B cell (primary cell): ENCODE results near the gene CCDC9B. TPM values are rescaled to one million over a fixed set of nuclear protein-coding genes. Genes with fewer than 3 reads are reported as not detected.

ENCODE experiments used
- ATAC-seq: fragments of 200-7000 bp; cut with Tn5 transposase; one replicate; pipeline ENCODE4 v1.10.0; 2021; ENCODE audit warnings: low read depth, mild to moderate bottlenecking, moderate number of reproducible peaks, moderate library complexity
- CTCF ChIA-PET: fragments of 350-600 bp; sonication (Branson Sonifier 250); formaldehyde crosslinking; loops from one replicate; lab custom pipeline; 2021; ENCODE audit warnings: antibody characterized with exemption, inconsistent platforms; lab: Charles Lee
- POLR2A ChIA-PET: fragments of 350-600 bp; sonication (Branson Sonifier 250); formaldehyde crosslinking; loops from one replicate; lab custom pipeline; 2021; ENCODE audit warnings: antibody characterized with exemption; lab: Charles Lee
- DNase-seq: peaks from one replicate; pipeline ENCODE4 v3.0.0; 2013
- H2AFZ ChIP-seq: 2 replicates; pipeline ENCODE4 v1.6.1; 2012; ENCODE audit warnings: mild to moderate bottlenecking, low read depth, low read length; ENCODE audit not compliant: insufficient read depth, poor library complexity, severe bottlenecking
- H3K27ac ChIP-seq, 2 donors: 1 replicate in 1 of 2; 2 replicates in 1 of 2; pipeline ENCODE4 v1.5.1; 2012 to 2013; ENCODE audit warnings: low read length in 2 of 2, mild to moderate bottlenecking in 2 of 2, moderate library complexity in 1 of 2
- H3K27me3 ChIP-seq, 4 experiments: fragments of 200-600 bp in 1 of 4; sonication (generic) in 1 of 4; replicated peaks in 1 of 4; 1 replicate in 2 of 4; 2 replicates in 2 of 4; pipeline versions ENCODE4 v1.6.1 to v1.7.0; 2013 to 2016; ENCODE audit warnings: low read length in 3 of 4, mild to moderate bottlenecking in 2 of 4, mixed read lengths in 1 of 4, moderate library complexity in 1 of 4; ENCODE audit not compliant: insufficient read depth in 4 of 4, control insufficient read depth in 3 of 4; ENCODE audit errors: control extremely low read depth in 1 of 4
- H3K36me3 ChIP-seq, 2 experiments: replicated peaks in 1 of 2; 1 replicate in 1 of 2; 2 replicates in 1 of 2; pipeline versions ENCODE4 v1.6.1 to v1.7.1; 2013; ENCODE audit warnings: low read length in 1 of 2; ENCODE audit not compliant: insufficient read depth in 2 of 2, control insufficient read depth in 1 of 2; ENCODE audit errors: control extremely low read depth in 1 of 2, extremely low read depth in 1 of 2
- H3K4me1 ChIP-seq, 2 donors: fragments of 200-600 bp in 1 of 2; sonication (generic) in 1 of 2; 1 replicate in 1 of 2; 2 replicates in 1 of 2; pipeline versions ENCODE4 v1.5.1 to v1.6.1; 2013 to 2017; ENCODE audit warnings: low read length in 2 of 2; ENCODE audit not compliant: control insufficient read depth in 2 of 2, insufficient read depth in 2 of 2
- H3K4me2 ChIP-seq: replicated peaks from 2 replicates; pipeline ENCODE3; 2012; ENCODE audit warnings: mild to moderate bottlenecking, low read depth, low read length; ENCODE audit not compliant: poor library complexity, severe bottlenecking
- H3K4me3 ChIP-seq, 5 experiments: fragments of 200-600 bp in 1 of 5; sonication (generic) in 1 of 5; 1 replicate in 3 of 5; 2 replicates in 2 of 5; pipeline versions ENCODE4 v1.5.1 to v1.7.0; 2011 to 2016; ENCODE audit warnings: low read length in 4 of 5, mild to moderate bottlenecking in 4 of 5, low read depth in 2 of 5, control low read depth in 1 of 5, moderate library complexity in 1 of 5; ENCODE audit not compliant: insufficient read depth in 1 of 5; ENCODE audit errors: control extremely low read depth in 1 of 5, extremely low read depth in 1 of 5
- H3K79me2 ChIP-seq: fragments of 200-600 bp; sonication (generic); one replicate; pipeline ENCODE4 v1.6.0; 2016; ENCODE audit warnings: low read length; ENCODE audit not compliant: control insufficient read depth, insufficient read depth
- H3K9ac ChIP-seq: fragments of 200-600 bp; sonication (generic); 2 replicates; pipeline ENCODE4 v1.6.1; 2017; ENCODE audit warnings: mild to moderate bottlenecking, low read length, moderate library complexity
- H3K9me3 ChIP-seq, 3 donors: one replicate each; pipeline versions ENCODE4 v1.6.1 to v1.7.1; 2013; ENCODE audit warnings: low read length in 2 of 3; ENCODE audit not compliant: control insufficient read depth in 2 of 3, insufficient read depth in 1 of 3; ENCODE audit errors: control extremely low read depth in 1 of 3
- H4K20me1 ChIP-seq: 2 replicates; pipeline ENCODE4 v1.6.0; 2012; ENCODE audit warnings: mild to moderate bottlenecking, low read length; ENCODE audit not compliant: insufficient read depth, control insufficient read depth, poor library complexity, severe bottlenecking
- H3K27ac Mint-ChIP-seq: one replicate; pipeline ENCODE4 v1.8.0; 2021; ENCODE audit warnings: mixed read lengths
- H3K27me3 Mint-ChIP-seq: one replicate; pipeline ENCODE4 v1.8.0; 2021; ENCODE audit warnings: mixed read lengths
- H3K4me1 Mint-ChIP-seq: one replicate; pipeline ENCODE4 v1.8.0; 2021; ENCODE audit warnings: mixed read lengths
- H3K4me3 Mint-ChIP-seq: one replicate; pipeline ENCODE4 v1.8.0; 2021; ENCODE audit warnings: mixed read lengths
- H3K9me3 Mint-ChIP-seq: one replicate; pipeline ENCODE4 v1.8.0; 2022; ENCODE audit warnings: mixed read lengths; ENCODE audit not compliant: insufficient read depth
- CTCF ChIP-seq: fragments of 200-600 bp; IDR thresholded peaks from one replicate; pipeline ENCODE4 v1.8.0; 2022; ENCODE audit warnings: antibody characterized with exemption, mild to moderate bottlenecking
- EZH2 ChIP-seq: IDR thresholded peaks from 2 replicates; pipeline ENCODE4 v1.6.1; 2012; ENCODE audit warnings: borderline replicate concordance, low read depth, mild to moderate bottlenecking, moderate library complexity, low read length; ENCODE audit not compliant: insufficient read depth, poor library complexity, severe bottlenecking
- WGBS: methylation state at CpG from one replicate; pipeline ENCODE4 v1.1.5; 2013; ENCODE audit warnings: missing lambda C conversion rate; ENCODE audit not compliant: insufficient coverage; 5-methylcytosine and 5-hydroxymethylcytosine counted together
- intact Hi-C: fragments of 100-400 bp; cut with micrococcal nuclease; formaldehyde crosslinking; loops from one replicate; pipeline ENCODE4 v1.10.0; 2022
- polyA plus RNA-seq: library from polyadenylated mRNA; depleted of rRNA; stranded (reverse); fragments of >200 nt; gene quantifications from 2 replicates; pipeline ENCODE4 v1.2.3, GENCODE V29; 2012
- total RNA-seq, 2 donors: library from RNA; stranded (reverse); fragments of 120-200 nt in 1 of 2; gene quantifications; 1 replicate in 1 of 2; 2 replicates in 1 of 2; pipeline versions ENCODE4 v1.2.3 to v1.2.4, GENCODE V29; 2013 to 2022

The CCDC9B gene
- total and polyA plus RNA-seq, 2 donors (not counting 1 experiment from before 2014, with no cell fraction given) = 1.6 to 2.4 TPM

GRCh38 chr15:40301467-40302179 lies 39.1 kb downstream of the CCDC9B start:
- Mint-ChIP-seq H3K4me3 (no peak overlapping the region), H3K9me3 (peaks cover 6% of the 10 kb centered on the region), H3K27ac (no peak overlapping the region), H3K4me1 (peaks cover 15% of the 10 kb centered on the region), H3K27me3 (no peaks in the 10 kb centered on the region)
- Histone ChIP-seq H3K27me3 (no peaks in the 10 kb centered on the region), H3K4me2 (no peak overlapping the region), H3K36me3 (peaks cover 0 to 65% of the 10 kb centered on the region in 2 experiments), H3K27ac (no peak overlapping the region), H3K4me1 (peaks cover 7% of the 10 kb centered on the region in 2 donors), H3K79me2 (peaks cover 3% of the 10 kb centered on the region), H3K9me3 (peaks cover 0 to 12% (median 0%) of the 10 kb centered on the region in 3 donors), H3K9ac (no peak overlapping the region), H2AFZ (no peak overlapping the region), H3K4me3 (no peak overlapping the region), H4K20me1 (no peaks in the 10 kb centered on the region)
- WGBS = 73% methylated on average over 11 of the region's 12 CpGs
- TF ChIP-seq EZH2 (no peak), CTCF (no peak)
- ChIA-PET CTCF (interaction anchor here (0.8 to 14.9 kb wide), 6 partner anchors 9 to 39 kb away, joined by 3 to 204 read pairs (median 6); partner anchors contain the start of gene CCDC9B), POLR2A (interaction anchor here (0.5 kb wide), 1 partner anchor 228 kb away, joined by 4 read pairs; no protein-coding TSS in a partner anchor)
- intact Hi-C loops = no loop called here
- no peak for DNase-seq
- no peak for ATAC-seq

DNA sequence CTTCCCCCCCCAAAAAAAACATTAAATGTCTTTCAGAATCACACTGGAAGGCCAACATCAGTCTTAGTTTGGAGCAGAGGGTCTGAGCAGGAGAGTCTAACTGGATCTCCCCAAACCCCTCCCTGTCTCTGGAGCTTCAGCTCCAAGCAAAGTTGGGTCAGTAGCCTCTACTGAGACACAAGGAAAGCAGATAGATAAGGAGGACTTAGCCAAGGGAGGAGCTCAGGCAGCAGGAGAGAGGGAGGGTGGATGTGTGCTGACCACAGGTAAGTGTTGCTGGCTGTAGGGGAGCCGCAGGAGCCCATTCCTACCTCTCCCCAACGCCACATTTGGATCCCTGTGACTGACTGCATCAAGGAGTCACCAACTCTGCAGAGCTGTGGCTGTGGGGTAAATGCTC lies 40.0 kb downstream of the CCDC9B start:
- no peak for ATAC-seq
- Mint-ChIP-seq H3K4me3 (no peak overlapping the region), H3K27ac (no peak overlapping the region), H3K27me3 (no peaks in the 10 kb centered on the region), H3K9me3 (peaks cover 6% of the 10 kb centered on the region), H3K4me1 (peaks cover 8% of the 10 kb centered on the region)
- ChIA-PET CTCF (interaction anchor here (0.8 to 14.9 kb wide), 6 partner anchors 9 to 39 kb away, joined by 3 to 204 read pairs (median 6); partner anchors contain the start of gene CCDC9B), POLR2A (no interaction called here)
- Histone ChIP-seq H3K4me3 (no peak overlapping the region), H3K4me1 (no peaks in the 10 kb centered on the region), H3K27me3 (no peaks in the 10 kb centered on the region), H3K9me3 (peaks cover 0 to 12% (median 0%) of the 10 kb centered on the region in 3 donors), H3K27ac (no peak overlapping the region), H3K4me2 (no peak overlapping the region), H3K9ac (no peak overlapping the region), H3K79me2 (no peaks in the 10 kb centered on the region), H3K36me3 (peaks cover 0 to 69% of the 10 kb centered on the region in 2 experiments), H2AFZ (no peak overlapping the region), H4K20me1 (no peaks in the 10 kb centered on the region)
- TF ChIP-seq CTCF (no peak), EZH2 (no peak)
- no CpG with 5 or more reads among the region's 2 CpGs for WGBS
- intact Hi-C loops = no loop called here
- no peak for DNase-seq
